ENCODE measurements around the gene UST.

Gene UST

GRCh38 chr6:149041953-149042352 lies 295.1 kb downstream of the UST start:
- no peak for DNase-seq (ENCODE audit: low spot score)

- no peak for DNase-seq (ENCODE audit: low spot score)
Observed at GRCh38 chr6:149043476-149044130, 296.8 kb downstream of the UST start.

- DNase-seq (ENCODE audit: low spot score) = peak; percentile 24
Observed at GRCh38 chr6:149044528-149044927, 297.7 kb downstream of the UST start.

- DNase-seq (ENCODE audit: low spot score) = no peak
Observed at GRCh38 chr6:149045404-149045803, 298.6 kb downstream of the UST start.

- peak; percentile 55 for DNase-seq (ENCODE audit: low spot score)
Observed at GRCh38 chr6:149046164-149046821, 299.5 kb downstream of the UST start.

GRCh38 chr6:149046822-149047246 lies 300.0 kb downstream of the UST start:
- DNase-seq (ENCODE audit: low spot score) = no peak

- DNase-seq (ENCODE audit: low spot score) = no peak
Observed at GRCh38 chr6:149049230-149049629, 302.4 kb downstream of the UST start.

GRCh38 chr6:149050160-149050559 lies 303.3 kb downstream of the UST start:
- no peak for DNase-seq (ENCODE audit: low spot score)

- no peak for DNase-seq (ENCODE audit: low spot score)
Observed at GRCh38 chr6:149052350-149053106, 305.7 kb downstream of the UST start.

GRCh38 chr6:149053848-149054558 lies 307.2 kb downstream of the UST start:
- DNase-seq (ENCODE audit: low spot score) = no peak

GRCh38 chr6:149054559-149055194 lies 307.8 kb downstream of the UST start:
- no peak for DNase-seq (ENCODE audit: low spot score)

- DNase-seq (ENCODE audit: low spot score) = no peak
Observed at GRCh38 chr6:149055195-149055899, 308.5 kb downstream of the UST start.

- no peak for DNase-seq (ENCODE audit: low spot score)
Observed at GRCh38 chr6:149056777-149057463, 310.1 kb downstream of the UST start.

- DNase-seq (ENCODE audit: low spot score) = no peak
Observed at GRCh38 chr6:149057464-149057840, 310.6 kb downstream of the UST start.

GRCh38 chr6:149059557-149059956 lies 312.7 kb downstream of the UST start:
- no peak for DNase-seq (ENCODE audit: low spot score)

- DNase-seq (ENCODE audit: low spot score) = no peak
Observed at GRCh38 chr6:149060300-149060984, 313.6 kb downstream of the UST start.

- no peak for DNase-seq (ENCODE audit: low spot score)
Observed at GRCh38 chr6:149060985-149061760, 314.3 kb downstream of the UST start.

GRCh38 chr6:149061930-149062329 lies 315.1 kb downstream of the UST start:
- no peak for DNase-seq (ENCODE audit: low spot score)

GRCh38 chr6:149062653-149063348 lies 316.0 kb downstream of the UST start:
- no peak for DNase-seq (ENCODE audit: low spot score)
